GM21423 (cell line): ENCODE measurements around the gene PEX11B.

Experiments used
- ATAC-seq: cut with Tn5 transposase; IDR thresholded peaks from one replicate; pipeline ENCODE4 v1.9.1; 2021; ENCODE audit warnings: mild to moderate bottlenecking, moderate library complexity; ENCODE audit not compliant: unreplicated experiment

PEX11B gene

GRCh38 chr1:145908653-145909052 lies 9.9 kb downstream of the PEX11B start:
- ATAC-seq, result no peak

DNA sequence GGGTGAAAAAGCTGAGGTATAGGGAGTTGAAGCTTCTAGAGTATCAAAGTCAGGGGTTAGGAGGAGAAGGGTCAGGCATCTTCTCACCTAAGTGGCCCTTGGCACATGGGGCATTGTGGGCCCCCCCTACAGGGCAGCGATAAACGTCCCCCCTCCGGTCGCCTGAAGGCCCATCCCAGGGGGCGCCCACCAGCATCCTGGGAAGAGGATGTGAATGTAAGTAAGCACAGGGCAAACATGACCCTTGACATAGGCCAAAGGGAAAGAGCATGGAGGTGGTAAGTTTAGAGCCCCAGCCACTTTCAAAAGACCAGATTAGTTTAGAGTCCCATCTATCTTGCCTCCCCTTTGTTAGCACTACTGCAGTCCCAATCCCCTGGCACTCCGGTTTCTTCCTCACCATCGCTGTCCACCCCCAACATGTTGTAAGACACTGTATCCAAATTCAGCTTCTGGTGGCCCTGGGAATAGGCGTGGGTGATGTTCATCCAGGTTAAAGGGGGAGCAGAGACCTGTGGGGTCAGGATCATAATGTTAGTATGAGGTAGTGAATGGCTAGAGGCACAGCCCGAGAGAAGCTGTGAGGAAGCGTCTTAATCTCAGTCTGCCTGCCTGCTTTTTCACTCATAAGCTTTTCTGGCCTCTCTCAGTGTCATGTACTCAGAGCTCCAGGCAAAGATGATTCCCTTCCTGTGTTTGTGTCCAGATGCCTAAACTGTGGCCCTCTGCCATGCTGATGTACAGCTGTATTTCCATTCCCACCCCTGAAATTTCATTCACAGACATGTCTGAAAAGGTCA lies 11.4 kb downstream of the PEX11B start:
- no peak for ATAC-seq

DNA sequence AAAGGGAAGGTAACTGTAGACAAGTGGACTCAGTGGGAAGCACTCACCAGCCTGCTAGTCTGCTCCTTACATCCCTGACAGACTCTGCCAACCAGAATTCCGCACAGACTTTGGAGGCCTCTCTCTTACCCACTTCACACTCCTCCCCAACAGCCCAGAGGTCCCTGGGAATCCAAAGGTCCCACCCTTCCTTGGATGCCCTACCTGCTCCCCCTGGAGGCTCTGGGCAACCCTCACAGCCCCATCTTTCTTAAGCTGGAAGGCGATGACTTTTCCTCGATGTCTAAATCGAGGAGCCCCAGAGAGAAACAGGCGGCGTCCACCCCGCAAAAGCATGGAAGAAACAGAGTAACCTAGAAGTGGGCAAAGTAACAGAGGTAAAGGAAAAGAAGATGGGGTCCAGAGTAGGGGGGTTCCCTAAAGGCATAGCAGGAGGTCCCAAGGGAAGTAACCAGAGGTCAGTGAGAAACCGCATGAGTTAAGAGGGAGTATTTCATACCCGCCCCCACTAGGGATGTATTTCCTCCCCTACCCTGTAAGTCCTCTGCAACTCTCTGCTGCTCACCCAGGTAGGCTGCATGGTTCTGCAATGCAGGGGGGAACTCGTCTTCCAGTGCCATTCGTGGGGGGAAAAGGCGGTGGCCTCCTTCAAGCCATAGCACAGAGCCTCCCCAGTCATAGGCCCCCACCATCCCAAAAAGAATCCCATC lies 17.1 kb downstream of the PEX11B start:
- ATAC-seq, result no peak

GRCh38 chr1:145898756-145899155 lies 19.8 kb downstream of the PEX11B start:
- ATAC-seq, result no peak

- no peak for ATAC-seq
These were observed 20.5 kb downstream of the PEX11B start for GRCh38 chr1:145897969-145898368.

DNA sequence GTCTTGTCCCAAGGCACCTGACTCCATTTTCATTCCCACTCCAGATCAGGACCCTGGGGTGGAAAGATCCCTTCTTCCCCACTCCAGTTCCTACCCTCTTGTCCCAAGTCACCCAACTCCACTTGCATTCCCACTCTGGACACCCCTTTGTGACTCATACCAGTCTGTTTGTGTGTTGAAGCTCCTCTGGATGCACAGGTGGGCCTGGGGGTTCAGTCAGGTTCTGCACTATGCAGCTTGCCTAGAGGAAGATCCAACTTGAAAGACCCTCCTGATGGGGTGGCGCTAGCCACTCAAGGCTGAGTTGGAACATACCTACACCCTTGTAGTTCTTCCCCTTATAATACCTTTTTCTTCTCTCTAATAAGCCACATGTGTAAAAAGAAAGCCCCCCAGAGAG lies 23.0 kb downstream of the PEX11B start:
- ATAC-seq, result no peak

- no peak for ATAC-seq
These were observed 25.0 kb downstream of the PEX11B start for GRCh38 chr1:145893306-145894055.

- no peak for ATAC-seq
These were observed 25.9 kb downstream of the PEX11B start for GRCh38 chr1:145892486-145893087.

DNA sequence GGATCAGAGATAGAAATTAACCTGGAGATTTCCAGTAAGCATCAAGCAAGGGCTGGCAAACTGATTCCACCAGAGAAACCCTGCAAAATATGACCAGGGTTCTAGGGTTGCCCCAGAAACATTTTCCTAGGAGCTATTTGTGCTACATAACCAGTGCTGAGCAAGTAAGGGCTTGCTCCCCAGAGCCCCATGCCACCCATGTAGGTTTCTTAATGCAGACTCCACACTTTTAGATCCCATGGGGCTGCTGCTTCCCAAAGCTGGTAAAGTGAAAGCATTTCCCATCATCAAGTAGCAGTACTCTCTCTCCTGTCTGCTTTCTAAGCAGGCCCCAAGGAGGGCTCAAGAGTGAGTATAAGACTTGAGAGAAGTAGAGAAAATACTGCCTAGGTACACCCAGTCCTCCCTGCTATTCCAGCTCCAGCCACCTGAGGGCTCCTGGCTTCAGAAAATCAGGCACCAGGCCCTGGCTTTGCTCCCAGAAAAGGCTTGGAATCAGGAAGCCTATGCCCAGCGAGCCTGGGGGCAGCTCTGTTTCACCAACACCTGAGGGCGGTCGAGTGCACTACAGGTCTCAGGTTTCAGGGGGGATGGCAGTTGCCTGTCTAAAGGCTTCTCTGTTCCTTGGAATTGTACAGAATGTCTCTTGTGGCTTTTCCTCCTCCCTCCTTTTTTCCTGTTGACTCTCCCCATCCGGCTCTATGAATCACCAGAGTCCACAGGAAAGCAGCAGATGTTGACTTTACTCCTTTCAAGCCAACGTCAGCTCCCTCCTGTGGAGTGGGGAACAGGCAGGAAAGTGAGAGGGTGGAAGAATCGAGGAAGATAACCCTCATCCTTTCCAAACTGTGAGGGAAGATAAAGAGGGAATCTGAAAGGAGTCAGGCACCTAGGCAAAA lies 26.7 kb downstream of the PEX11B start:
- no peak for ATAC-seq

- ATAC-seq, result no peak
These were observed 27.4 kb downstream of the PEX11B start for GRCh38 chr1:145891143-145891542.

DNA sequence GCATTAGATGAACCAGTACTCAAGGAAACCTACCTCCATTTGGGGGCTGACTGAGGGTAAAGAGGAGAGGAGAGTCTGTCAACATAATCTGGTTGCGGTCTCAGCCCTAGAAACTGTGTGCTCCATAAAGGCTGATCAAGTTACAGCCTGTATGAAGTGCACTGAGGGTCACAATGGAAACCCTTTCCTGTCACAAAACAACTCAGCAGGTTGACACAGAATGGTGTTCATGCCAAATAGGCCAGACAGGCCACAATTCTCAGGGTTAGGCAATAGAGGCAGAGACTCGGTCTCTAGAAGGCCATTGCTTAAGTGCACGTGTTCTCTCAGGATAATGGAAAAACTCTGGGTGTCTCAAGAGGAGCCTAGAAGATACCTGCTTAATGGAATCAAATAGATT lies 28.8 kb downstream of the PEX11B start:
- ATAC-seq, result no peak

- ATAC-seq, result no peak
These were observed 30.9 kb downstream of the PEX11B start for GRCh38 chr1:145887631-145888030.

DNA sequence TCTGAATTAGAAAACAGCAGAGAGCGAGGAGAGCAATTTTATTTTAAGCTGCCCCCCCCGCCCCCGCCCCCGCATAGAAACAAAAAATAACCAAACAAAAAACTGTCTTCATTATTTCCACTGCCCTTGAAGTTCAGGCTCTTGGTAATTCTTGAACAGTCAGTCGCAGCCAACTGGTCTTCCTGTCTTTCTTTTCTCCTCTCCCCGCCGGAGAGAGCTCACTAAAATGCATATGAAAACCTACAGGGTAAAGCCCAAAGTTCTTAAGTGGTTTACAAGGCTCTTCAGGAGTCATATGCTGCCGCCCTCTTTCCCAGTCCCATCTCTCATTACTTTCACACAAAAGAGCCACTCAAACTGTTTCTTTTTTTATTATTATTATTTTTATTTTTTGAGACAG lies 31.7 kb downstream of the PEX11B start:
- ATAC-seq, result no peak

DNA sequence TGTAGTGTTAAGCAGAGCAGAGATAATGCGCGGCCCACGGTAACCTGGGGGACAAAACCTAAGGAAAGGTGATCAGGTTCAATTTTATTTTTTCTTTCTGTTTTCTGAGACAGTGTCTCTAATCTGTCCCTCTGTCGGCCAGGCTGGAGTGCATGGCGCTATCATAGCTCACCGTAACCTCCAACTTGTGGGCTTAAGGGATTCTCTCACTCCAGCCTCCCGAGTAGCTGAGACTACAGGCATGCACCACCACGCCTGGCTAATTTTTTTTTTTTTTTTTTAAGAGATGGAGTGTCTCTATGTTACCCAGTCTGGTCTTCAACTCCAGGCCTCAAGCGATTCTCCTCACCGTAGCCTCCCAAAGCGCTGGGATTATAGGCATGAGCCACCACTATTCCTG lies 32.1 kb downstream of the PEX11B start:
- no peak for ATAC-seq

GRCh38 chr1:145885738-145886287 lies 32.7 kb downstream of the PEX11B start, which contains the start of gene ANKRD35:
Gene ANKRD35 (minus strand): TSS chr1:145885866. CDS start chr1:145885758, 108 bp downstream.
- peak; percentile 98 for ATAC-seq

DNA sequence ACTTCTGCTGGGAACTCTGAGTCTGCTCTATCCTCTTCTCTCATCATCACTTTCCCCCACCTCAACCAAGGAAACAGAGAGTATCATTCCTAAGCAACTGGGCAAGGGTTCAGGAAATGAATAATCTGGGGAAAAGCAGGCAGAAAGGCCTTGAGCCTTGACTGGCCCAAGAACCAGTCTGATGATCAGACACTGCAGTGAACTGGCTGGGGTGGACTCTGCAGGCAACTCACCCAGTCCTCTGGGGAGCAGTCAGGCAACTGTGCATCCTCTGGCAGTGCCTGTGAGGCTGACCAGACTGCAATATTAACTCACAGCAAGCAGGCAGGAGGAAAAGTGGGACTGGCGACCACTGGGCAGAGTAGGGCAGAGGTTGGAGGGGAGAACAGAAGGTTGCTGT lies 33.8 kb downstream of the PEX11B start:
- ATAC-seq, result no peak

- ATAC-seq, result no peak
These were observed 38.7 kb downstream of the PEX11B start for GRCh38 chr1:145879775-145880174.

DNA sequence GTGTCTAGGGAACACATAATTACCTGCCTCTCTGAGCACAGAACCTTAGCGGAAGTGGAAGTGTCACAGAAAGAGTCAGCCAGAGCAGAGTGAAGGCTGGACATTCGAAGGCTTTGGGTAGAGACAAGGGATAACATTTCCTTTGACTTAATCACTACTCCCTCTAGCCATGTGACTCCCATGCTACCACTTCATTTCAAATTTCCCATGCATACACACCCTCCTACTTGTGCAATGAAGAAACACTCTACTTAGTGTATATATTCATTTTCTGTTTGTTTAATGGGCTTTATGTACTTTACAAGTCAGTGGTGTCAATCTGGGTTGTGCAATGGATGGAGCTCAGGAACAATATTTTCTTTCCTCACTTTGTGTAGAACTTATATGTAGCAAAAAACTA lies 39.8 kb downstream of the PEX11B start:
- ATAC-seq, result no peak

GRCh38 chr1:145877923-145878486 lies 40.5 kb downstream of the PEX11B start:
- ATAC-seq, result no peak

GRCh38 chr1:145874646-145875045 lies 43.9 kb downstream of the PEX11B start:
- no peak for ATAC-seq
